Heart left ventricle (tissue), 16 donors: ENCODE measurements around the gene TPSD1. TPM values are rescaled to one million over a fixed set of nuclear protein-coding genes. Genes with fewer than 3 reads are reported as not detected.
A peak's percentile ranks its signal among the peaks of the same experiment; 100 is the strongest.
"Not testable (repeated sequence)": the region's sequence is repeated elsewhere in the genome, so short reads cannot be mapped to it uniquely, and the experiment has no call there.

ENCODE experiments used
- ATAC-seq, 4 donors: fragments of 200-7000 bp; cut with Tn5 transposase; one replicate each; pipeline ENCODE4 v1.9.1; 2020 to 2022; ENCODE audit warnings: moderate library complexity in 4 of 4, mild to moderate bottlenecking in 3 of 4, moderate number of reproducible peaks in 1 of 4
- DNase-seq, 5 donors: peaks; one replicate each; pipeline ENCODE4 v3.0.0-alpha.2; 2020
- H3K27ac ChIP-seq, 12 donors: fragments of 200-600 bp; sonication (generic) in 4 of 12; one replicate each; pipeline versions ENCODE4 v1.5.0 to v1.8.0; 2016 to 2022; ENCODE audit warnings: mild to moderate bottlenecking in 2 of 12
- H3K27me3 ChIP-seq, 9 donors: fragments of 200-600 bp; sonication (generic) in 2 of 9; one replicate each; pipeline versions ENCODE4 v1.5.1 to v1.8.0; 2016 to 2022; ENCODE audit warnings: mild to moderate bottlenecking in 3 of 9
- H3K36me3 ChIP-seq, 9 donors: fragments of 200-600 bp; sonication (generic) in 2 of 9; one replicate each; pipeline versions ENCODE4 v1.5.0 to v1.8.0; 2018 to 2022; ENCODE audit warnings: mild to moderate bottlenecking in 2 of 9
- H3K4me1 ChIP-seq, 12 donors: fragments of 200-600 bp; sonication (generic) in 4 of 12; one replicate each; pipeline versions ENCODE4 v1.5.0 to v1.8.0; 2016 to 2022; ENCODE audit warnings: mild to moderate bottlenecking in 3 of 12
- H3K4me3 ChIP-seq, 12 donors: fragments of 200-600 bp; sonication (generic) in 4 of 12; one replicate each; pipeline versions ENCODE4 v1.5.0 to v1.8.0; 2017 to 2022; ENCODE audit warnings: mild to moderate bottlenecking in 9 of 12, moderate library complexity in 4 of 12
- H3K9me3 ChIP-seq, 12 donors: fragments of 200-600 bp; sonication (generic) in 4 of 12; one replicate each; pipeline versions ENCODE4 v1.5.0 to v1.8.0; 2016 to 2022; ENCODE audit warnings: mild to moderate bottlenecking in 1 of 12
- CTCF ChIP-seq, 12 donors: fragments of 200-600 bp; sonication (generic) in 4 of 12; IDR thresholded peaks; one replicate each; pipeline versions ENCODE4 v1.5.0 to v1.8.0; 2018 to 2022; ENCODE audit warnings: antibody characterized with exemption in 12 of 12, mild to moderate bottlenecking in 5 of 12
- POLR2A ChIP-seq, 2 donors: fragments of 450-650 bp; IDR thresholded peaks; one replicate each; pipeline ENCODE4 v1.6.1; 2017; ENCODE audit warnings: antibody characterized with exemption in 2 of 2, mild to moderate bottlenecking in 2 of 2, moderate library complexity in 2 of 2
- WGBS, 4 donors: extraction: QIAGEN DNeasy Blood & Tissue Kit in 2 of 4; methylation state at CpG; one replicate each; pipeline versions ENCODE4 v1.1.5 to v1.1.7; 2013 to 2018; 5-methylcytosine and 5-hydroxymethylcytosine counted together
- intact Hi-C, 10 donors: fragments of 100-400 bp; cut with DNase I; formaldehyde crosslinking; loops; one replicate each; pipeline versions ENCODE4 v1.11.1 to v1.14.2; 2022
- polyA plus RNA-seq, 2 donors: library from polyadenylated mRNA; stranded (reverse); fragments of 200-250 nt; gene quantifications; one replicate each; pipeline ENCODE4 v1.2.3, GENCODE V29; 2013
- total RNA-seq, 9 donors: library from RNA; depleted of rRNA in 2 of 9; stranded (reverse); fragments of >200 nt in 2 of 9; fragmentation: NEBNext Ultra II Directional in 3 of 9; extraction: Animal tissue kit (Norgen Biotek cat#: 25700) in 3 of 9; gene quantifications; one replicate each; pipeline versions ENCODE4 v1.1.0 to v1.2.4, GENCODE V29; 2016 to 2023
- donor health status: ischemic (EF 13 %, LVEDD 7.1; RV severe dilation, severe dysfunction).
- donor health status: healthy with polysubstance abuse.
- donor health status: DM: no; HTN: yes; CAD: no.
- donor health status: DM: no; HTN: no; CAD: no.
- donor health status: ischemic (EF 25% LVEDD 6.9; RV normal size, moderate dysfunction).
- donor health status: ischemic (EF 25% LVEDD 5.7; RV mildly dilated, moderate dysfunction).
- donor health status: healthy.
- donor health status: DM: yes; HTN: yes; CAD: no.
- donor health status: ischemic (EF 35%, LVEDD 5.7; RV mildly dilated, moderate dysfunction).
- donor health status: nonischemic (EF 11% LVEDD 7.7; RV severe dilation, severe dysfunction).
- donor health status: DM: yes; HTN: yes; CAD: no.
- donor health status: PGD.
- donor health status: ischemic (EF 29% LVEDD 5.4; RV normal size, mild dysfunction).
- donor health status: nonischemic (EF 23%, LVEDD 6.1; RV moderate dilation, normal function).

Gene TPSD1
- total and polyA plus RNA-seq, 11 donors = 0.17 to 0.38 TPM; not detected in 9

GRCh38 chr16:1265826-1266225, 10.0 kb downstream of the TPSD1 start:
- DNase-seq (peak in 1 of 5 donors; percentile 15), ATAC-seq (no peak)
- Histone ChIP-seq H3K27ac (no peak overlapping the region), H3K4me3 (no peak overlapping the region), H3K27me3 (peaks cover 0 to 28% (median 18%) of the 10 kb centered on the region in 9 donors), H3K9me3 (no peaks in the 10 kb centered on the region), H3K36me3 (no peaks in the 10 kb centered on the region), H3K4me1 (no peaks in the 10 kb centered on the region)
- WGBS, 4 donors = 81 to 95% (median 90%) methylated on average over 7 to 19 of the region's 19 CpGs
- no peak for TF ChIP-seq POLR2A (IDR thresholded peaks at IDR 0.05)
- intact Hi-C loops = no loop called here

GRCh38 chr16:1269418-1269817, 13.5 kb downstream of the TPSD1 start:
- H3K27me3 ChIP-seq, DNase-seq, H3K4me3 ChIP-seq, H3K4me1 ChIP-seq, H3K9me3 ChIP-seq, ATAC-seq, H3K27ac ChIP-seq, intact Hi-C loops, H3K36me3 ChIP-seq: not testable (repeated sequence)
- 89 to 96% (median 93%) methylated on average over 7 of the region's 7 CpGs for WGBS, 4 donors

- Histone ChIP-seq H3K9me3 (no peaks in the 10 kb centered on the region), H3K4me3 (no peak overlapping the region), H3K36me3 (no peaks in the 10 kb centered on the region), H3K27ac (no peak overlapping the region), H3K4me1 (peaks cover 0 to 8% (median 0%) of the 10 kb centered on the region in 12 donors), H3K27me3 (peaks cover 0 to 7% (median 0%) of the 10 kb centered on the region in 9 donors)
- DNase-seq (peak in 1 of 5 donors; percentile 9), ATAC-seq (no peak)
- WGBS, 4 donors = 69 to 80% (median 74%) methylated on average over 12 of the region's 12 CpGs
- intact Hi-C loops = no loop called here
- TF ChIP-seq CTCF (IDR thresholded peaks at IDR 0.05) (no peak), POLR2A (IDR thresholded peaks at IDR 0.05) (no peak)
Observed at GRCh38 chr16:1271380-1271723, 15.5 kb downstream of the TPSD1 start.

GRCh38 chr16:1271724-1272413, 16.0 kb downstream of the TPSD1 start:
- H3K4me1 ChIP-seq, H3K27ac ChIP-seq, intact Hi-C loops, H3K36me3 ChIP-seq, H3K4me3 ChIP-seq, H3K27me3 ChIP-seq, H3K9me3 ChIP-seq: not testable (repeated sequence)
- ATAC-seq (peak in 2 of 4 donors; percentile 16 to 62), DNase-seq (peak in 2 of 5 donors; percentile 19 to 34)
- 10 to 26% (median 14%) methylated on average over 8 to 19 of the region's 19 CpGs for WGBS, 4 donors

- TF ChIP-seq POLR2A (IDR thresholded peaks at IDR 0.05) (no peak), CTCF (IDR thresholded peaks at IDR 0.05) (no peak)
- intact Hi-C loops = no loop called here
- no peak overlapping the region for H3K27ac ChIP-seq
- H3K27me3 ChIP-seq = peaks cover 0 to 16% (median 6%) of the 10 kb centered on the region in 9 donors
- H3K9me3 ChIP-seq = no peaks in the 10 kb centered on the region
- no peak overlapping the region for H3K4me3 ChIP-seq
- H3K36me3 ChIP-seq = no peaks in the 10 kb centered on the region
- peak in 2 of 5 donors; percentile 1 to 16 for DNase-seq
- ATAC-seq = peak in 1 of 4 donors; percentile 12
- 72 to 82% (median 75%) methylated on average over 5 to 9 of the region's 9 CpGs for WGBS, 4 donors
- peaks cover 0 to 8% (median 0%) of the 10 kb centered on the region in 12 donors for H3K4me1 ChIP-seq
Observed at GRCh38 chr16:1272453-1273198, 16.8 kb downstream of the TPSD1 start.
